Mesendoderm (in vitro differentiated cells): ENCODE data around the gene ACTA1.

ENCODE experiments used
- DNase-seq: peaks from one replicate; pipeline ENCODE4 v3.0.0; 2013
- H2AK5ac ChIP-seq: 2 replicates; pipeline ENCODE4 v1.6.1; 2013; ENCODE audit warnings: low read length, inconsistent platforms
- H2BK120ac ChIP-seq: 2 replicates; pipeline ENCODE4 v1.6.1; 2013; ENCODE audit warnings: low read depth, mild to moderate bottlenecking, low read length, moderate library complexity, mixed read lengths
- H2BK15ac ChIP-seq: replicated peaks from 2 replicates; pipeline ENCODE4 v1.6.1; 2013; ENCODE audit warnings: low read depth, mild to moderate bottlenecking, moderate library complexity
- H2BK5ac ChIP-seq: 2 replicates; pipeline ENCODE4 v1.6.1; 2013; ENCODE audit warnings: low read length, inconsistent platforms
- H3K18ac ChIP-seq: 2 replicates; pipeline ENCODE4 v1.6.1; 2013; ENCODE audit warnings: mild to moderate bottlenecking, low read length, mixed read lengths
- H3K23ac ChIP-seq: one replicate; pipeline ENCODE4 v1.6.1; 2013; ENCODE audit warnings: low read length
- H3K27ac ChIP-seq: 2 replicates; pipeline ENCODE4 v1.5.1; 2013; ENCODE audit warnings: low read depth, mild to moderate bottlenecking, inconsistent platforms, low read length, moderate library complexity
- H3K27me3 ChIP-seq: 2 replicates; pipeline ENCODE4 v1.6.1; 2013; ENCODE audit warnings: low read length, control low read depth, mild to moderate bottlenecking, inconsistent platforms; ENCODE audit not compliant: insufficient read depth, poor library complexity
- H3K36me3 ChIP-seq: 2 replicates; pipeline ENCODE4 v1.6.1; 2013; ENCODE audit warnings: low read length, inconsistent platforms; ENCODE audit not compliant: control insufficient read depth, insufficient read depth
- H3K4ac ChIP-seq: one replicate; pipeline ENCODE4 v1.6.1; 2013; ENCODE audit warnings: low read depth, mild to moderate bottlenecking, low read length, moderate library complexity
- H3K4me1 ChIP-seq: 2 replicates; pipeline ENCODE4 v1.6.1; 2013; ENCODE audit warnings: low read depth, low read length, inconsistent platforms; ENCODE audit not compliant: control insufficient read depth
- H3K4me2 ChIP-seq: 2 replicates; pipeline ENCODE4 v1.6.1; 2013; ENCODE audit warnings: low read length
- H3K4me3 ChIP-seq: 2 replicates; pipeline ENCODE4 v1.5.1; 2013; ENCODE audit warnings: mild to moderate bottlenecking, low read length
- H3K56ac ChIP-seq: one replicate; pipeline ENCODE4 v1.6.1; 2013; ENCODE audit warnings: low read length
- H3K79me1 ChIP-seq: 2 replicates; pipeline ENCODE4 v1.6.1; 2013; ENCODE audit warnings: low read length, inconsistent platforms
- H3K79me2 ChIP-seq: 2 replicates; pipeline ENCODE4 v1.6.1; 2013; ENCODE audit warnings: mild to moderate bottlenecking, low read length; ENCODE audit not compliant: control insufficient read depth, insufficient read depth
- H3K9ac ChIP-seq: 2 replicates; pipeline ENCODE4 v1.6.1; 2013; ENCODE audit warnings: low read length, inconsistent platforms
- H4K5ac ChIP-seq: one replicate; pipeline ENCODE4 v1.6.1; 2013; ENCODE audit warnings: low read length
- H4K8ac ChIP-seq: one replicate; pipeline ENCODE4 v1.6.1; 2013; ENCODE audit warnings: low read depth, mild to moderate bottlenecking, control low read depth, low read length, moderate library complexity
- WGBS: extraction: QIAGEN DNeasy Blood & Tissue Kit; methylation state at CpG from one replicate; pipeline ENCODE4 v1.1.7; 2013; ENCODE audit warnings: low lambda C conversion rate, missing lambda C conversion rate; ENCODE audit not compliant: insufficient coverage; ENCODE audit errors: extremely low coverage; 5-methylcytosine and 5-hydroxymethylcytosine counted together

ACTA1 gene

DNA sequence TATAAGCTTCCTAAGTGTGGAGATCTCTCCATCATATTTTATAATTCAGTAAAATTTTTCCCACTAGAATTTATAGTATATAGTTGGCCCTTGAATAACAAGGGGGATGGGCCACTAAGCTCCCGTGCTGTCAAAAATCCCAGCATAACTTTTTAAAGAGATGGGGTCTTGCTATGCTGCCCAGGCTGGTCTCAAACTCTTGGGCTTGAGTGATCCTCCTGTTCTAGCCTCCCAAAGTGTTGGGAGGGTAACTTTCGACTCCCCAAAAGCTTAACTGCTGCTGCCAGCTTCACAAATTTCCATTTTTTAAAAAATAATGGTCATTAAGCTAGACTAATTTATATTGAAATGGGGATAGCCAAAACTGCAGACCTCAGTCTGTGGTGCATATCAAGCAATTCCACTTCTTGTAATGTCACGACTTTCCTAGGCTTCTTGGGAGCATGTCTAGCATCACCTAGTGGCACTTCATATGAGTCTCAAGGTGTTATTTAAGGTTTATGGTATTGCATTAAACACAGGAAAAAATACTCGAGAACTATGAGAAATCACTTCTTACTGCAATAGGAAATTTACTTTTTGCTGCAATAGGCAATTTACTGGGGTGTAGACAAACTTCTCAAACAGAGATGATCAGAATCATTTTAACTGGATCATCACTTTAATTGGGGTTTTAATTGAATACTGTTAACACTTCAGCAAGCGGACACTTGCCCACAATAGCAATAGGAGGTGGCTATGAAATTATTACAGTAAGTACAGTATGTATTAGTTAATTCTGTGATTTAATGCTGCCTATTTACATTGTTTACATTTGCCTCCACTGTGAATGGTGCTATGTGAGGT lies 19.3 kb upstream of the ACTA1 start:
- Histone ChIP-seq H3K27me3 (no peaks in the 10 kb centered on the region), H3K4me2 (no peak overlapping the region), H3K79me1 (no peaks in the 10 kb centered on the region), H3K4me1 (no peaks in the 10 kb centered on the region), H2BK15ac (no peak overlapping the region), H2BK5ac (no peak overlapping the region), H3K23ac (no peak overlapping the region), H3K27ac (no peak overlapping the region), H3K4me3 (no peak overlapping the region), H4K8ac (no peak overlapping the region), H3K79me2 (no peaks in the 10 kb centered on the region), H4K5ac (no peak overlapping the region), H2AK5ac (no peak overlapping the region), H3K9ac (no peak overlapping the region), H3K56ac (no peak overlapping the region), H3K18ac (no peak overlapping the region), H3K4ac (no peak overlapping the region), H2BK120ac (no peak overlapping the region), H3K36me3 (peaks cover 4% of the 10 kb centered on the region)
- DNase-seq: peak; percentile 64
- no CpG with 5 or more reads among the region's 5 CpGs for WGBS

GRCh38 chr1:229448845-229449244 lies 15.0 kb upstream of the ACTA1 start:
- H2AK5ac ChIP-seq: no peak overlapping the region
- peaks cover 5% of the 10 kb centered on the region for H3K36me3 ChIP-seq
- no peak overlapping the region for H2BK15ac ChIP-seq
- no peak for DNase-seq
- no CpG with 5 or more reads among the region's 2 CpGs for WGBS
- no peak overlapping the region for H3K56ac ChIP-seq
- no peak overlapping the region for H3K23ac ChIP-seq
- no peak overlapping the region for H2BK5ac ChIP-seq
- no peak overlapping the region for H3K18ac ChIP-seq
- no peak overlapping the region for H3K9ac ChIP-seq
- H4K8ac ChIP-seq: no peak overlapping the region
- H3K27ac ChIP-seq: no peak overlapping the region
- H3K4ac ChIP-seq: no peak overlapping the region
- H3K79me1 ChIP-seq: no peaks in the 10 kb centered on the region
- no peak overlapping the region for H3K4me3 ChIP-seq
- no peaks in the 10 kb centered on the region for H3K4me1 ChIP-seq
- no peaks in the 10 kb centered on the region for H3K79me2 ChIP-seq
- H3K4me2 ChIP-seq: no peak overlapping the region
- H3K27me3 ChIP-seq: no peaks in the 10 kb centered on the region
- no peak overlapping the region for H4K5ac ChIP-seq
- H2BK120ac ChIP-seq: no peak overlapping the region

DNA sequence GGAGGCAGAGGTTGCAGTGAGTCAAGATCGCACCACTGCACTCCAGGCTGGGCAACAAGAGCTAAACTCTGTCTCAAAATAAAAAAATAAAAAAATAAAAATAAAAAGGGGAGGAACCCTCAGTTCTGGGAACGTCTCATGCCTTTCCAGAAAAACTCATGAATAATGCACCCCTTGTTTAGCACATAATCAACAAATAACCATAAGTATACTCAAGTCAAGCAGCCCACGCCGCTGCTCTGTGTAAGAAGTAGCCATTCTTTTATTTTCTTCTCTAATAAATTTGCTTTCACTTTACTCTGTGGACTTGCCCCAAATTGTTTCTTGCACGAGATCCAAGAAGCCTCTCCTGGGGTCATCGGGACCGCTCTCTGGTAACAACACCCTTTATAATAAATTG lies 14.5 kb upstream of the ACTA1 start:
- H3K36me3 ChIP-seq: peaks cover 5% of the 10 kb centered on the region
- H2AK5ac ChIP-seq: no peak overlapping the region
- no CpG with 5 or more reads among the region's 7 CpGs for WGBS

DNA sequence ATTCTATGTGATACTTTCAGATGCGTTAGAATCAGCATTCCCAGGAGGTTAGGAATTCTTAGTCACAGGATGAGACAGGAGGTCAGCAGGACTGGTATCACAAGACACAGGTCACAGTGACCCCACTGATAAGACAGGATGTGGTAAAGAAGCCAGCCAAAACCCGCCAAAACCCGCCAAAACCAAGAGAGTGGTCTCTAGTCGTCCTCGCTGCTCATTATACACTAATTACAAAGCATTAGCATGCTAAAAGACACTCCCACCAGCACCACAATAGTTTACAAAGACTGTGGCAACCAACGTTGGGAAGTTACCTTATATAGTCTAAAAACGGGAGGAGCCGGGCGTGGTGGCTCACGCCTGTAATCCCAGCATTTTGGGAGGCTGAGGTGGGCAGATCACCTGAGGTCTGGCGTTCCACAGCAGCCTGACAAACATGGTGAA lies 13.9 kb upstream of the ACTA1 start:
- no peak overlapping the region for H3K4ac ChIP-seq
- H3K79me1 ChIP-seq: no peaks in the 10 kb centered on the region
- H3K27me3 ChIP-seq: no peaks in the 10 kb centered on the region
- no peak overlapping the region for H4K8ac ChIP-seq
- no peaks in the 10 kb centered on the region for H3K4me1 ChIP-seq
- no peak overlapping the region for H3K4me2 ChIP-seq
- no peak overlapping the region for H3K9ac ChIP-seq
- no CpG with 5 or more reads among the region's 11 CpGs for WGBS
- no peak overlapping the region for H2AK5ac ChIP-seq
- H3K4me3 ChIP-seq: no peak overlapping the region
- H3K36me3 ChIP-seq: peaks cover 5% of the 10 kb centered on the region
- H4K5ac ChIP-seq: no peak overlapping the region
- no peaks in the 10 kb centered on the region for H3K79me2 ChIP-seq
- DNase-seq: peak; percentile 43
- no peak overlapping the region for H2BK120ac ChIP-seq
- no peak overlapping the region for H2BK5ac ChIP-seq
- H3K23ac ChIP-seq: no peak overlapping the region
- H3K18ac ChIP-seq: no peak overlapping the region
- no peak overlapping the region for H2BK15ac ChIP-seq
- H3K27ac ChIP-seq: no peak overlapping the region
- no peak overlapping the region for H3K56ac ChIP-seq

More for the DNA sequence above, 14.5 kb upstream of the ACTA1 start:
- Histone ChIP-seq H3K56ac (no peak overlapping the region), H3K9ac (no peak overlapping the region), H3K27ac (no peak overlapping the region), H2BK120ac (no peak overlapping the region), H3K79me2 (no peaks in the 10 kb centered on the region), H4K5ac (no peak overlapping the region), H3K4me2 (no peak overlapping the region), H2BK15ac (no peak overlapping the region), H3K4me1 (no peaks in the 10 kb centered on the region), H3K27me3 (no peaks in the 10 kb centered on the region), H2BK5ac (no peak overlapping the region), H3K18ac (no peak overlapping the region), H3K4ac (no peak overlapping the region), H3K79me1 (no peaks in the 10 kb centered on the region), H3K4me3 (no peak overlapping the region), H3K23ac (no peak overlapping the region), H4K8ac (no peak overlapping the region)
- no peak for DNase-seq

DNA sequence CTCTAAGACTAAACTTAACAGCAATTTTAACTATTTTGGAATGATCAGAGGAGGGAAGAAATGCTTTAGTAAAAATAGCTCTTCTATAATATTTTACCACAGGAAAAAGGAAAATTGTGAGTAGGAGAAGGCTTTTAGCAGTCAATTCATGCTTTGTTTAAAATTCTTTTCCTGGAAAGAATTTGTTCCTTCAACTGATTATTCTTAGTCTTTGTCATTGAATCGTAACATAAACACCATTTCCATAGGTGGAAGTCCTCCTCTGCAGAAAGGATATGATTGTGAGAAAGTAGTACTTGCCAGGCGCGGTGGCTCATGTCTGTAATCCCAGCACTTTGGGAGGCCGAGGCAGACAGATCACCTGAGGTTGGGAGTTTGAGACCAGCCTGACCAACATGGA lies 11.9 kb upstream of the ACTA1 start:
- Histone ChIP-seq H3K79me1 (no peaks in the 10 kb centered on the region), H4K5ac (no peak overlapping the region), H3K4me1 (no peaks in the 10 kb centered on the region), H3K56ac (no peak overlapping the region), H3K27me3 (no peaks in the 10 kb centered on the region), H3K36me3 (peaks cover 4% of the 10 kb centered on the region), H3K27ac (no peak overlapping the region), H3K4ac (no peak overlapping the region), H2BK120ac (no peak overlapping the region), H3K4me3 (no peak overlapping the region), H3K23ac (no peak overlapping the region), H2AK5ac (no peak overlapping the region), H3K4me2 (no peak overlapping the region), H3K9ac (no peak overlapping the region), H3K79me2 (no peaks in the 10 kb centered on the region), H2BK5ac (no peak overlapping the region), H2BK15ac (no peak overlapping the region), H4K8ac (no peak overlapping the region), H3K18ac (no peak overlapping the region)
- DNase-seq: no peak
- no CpG with 5 or more reads among the region's 4 CpGs for WGBS
